Measurements from ENCODE around the gene PDSS2.

DNA sequence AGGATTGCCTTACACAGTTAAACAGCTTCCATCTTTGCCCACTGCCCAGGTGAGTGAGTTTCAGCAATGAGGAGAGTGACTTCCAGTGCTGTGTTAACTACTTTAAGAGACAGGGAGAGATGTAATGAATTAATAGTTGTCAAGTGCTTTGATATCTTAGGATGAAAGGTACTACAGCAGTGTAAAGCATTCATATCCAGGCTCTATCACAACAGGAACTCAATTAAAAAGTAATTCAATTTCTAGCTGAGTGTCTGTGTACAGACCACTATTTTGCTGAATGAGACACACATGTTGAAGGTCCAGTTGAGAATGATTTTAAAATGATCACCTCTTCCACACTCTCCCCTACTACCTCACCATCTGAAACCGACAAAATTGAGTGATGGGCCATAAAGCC, 273.3 kb downstream of the PDSS2 start:
- no peak for TF ChIP-seq POLR2A (IDR thresholded peaks at IDR 0.05)
- TF ChIP-seq CTCF (IDR thresholded peaks at IDR 0.05), result no peak
- no peak for TF ChIP-seq POLR2AphosphoS5 (IDR thresholded peaks at IDR 0.05)

All from suprapubic skin (tissue), 4 donors.